HG02970 (cell line): ENCODE data around the gene NLRP4.
"Not testable (repeated sequence)": the region's sequence is repeated elsewhere in the genome, so short reads cannot be mapped to it uniquely, and the experiment has no call there.

Source experiments
- ATAC-seq: cut with Tn5 transposase; IDR thresholded peaks from one replicate; pipeline ENCODE4 v1.9.1; 2021; ENCODE audit warnings: mild to moderate bottlenecking, moderate library complexity, moderate number of reproducible peaks; ENCODE audit not compliant: unreplicated experiment, low FRiP score

NLRP4 gene

DNA sequence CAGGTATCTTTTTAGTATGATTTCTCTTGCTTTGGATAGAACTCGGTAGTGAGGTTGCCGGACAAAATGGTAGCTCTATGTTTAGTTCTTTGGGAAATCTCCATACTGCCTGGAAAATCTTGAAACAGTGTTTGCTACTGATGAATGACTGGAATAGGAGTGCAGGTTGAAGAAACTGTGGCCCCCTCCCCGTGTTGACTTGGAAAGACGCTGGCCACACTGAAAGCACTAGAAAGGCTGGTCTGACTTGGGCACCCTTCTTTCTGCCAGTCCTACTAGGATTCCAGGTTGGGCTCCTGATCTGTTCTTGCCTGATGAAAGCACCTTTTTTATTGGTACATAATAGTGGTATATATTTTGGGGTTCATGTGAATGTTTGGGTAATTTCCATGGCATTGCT lies 46.3 kb downstream of the NLRP4 start:
- no peak for ATAC-seq

DNA sequence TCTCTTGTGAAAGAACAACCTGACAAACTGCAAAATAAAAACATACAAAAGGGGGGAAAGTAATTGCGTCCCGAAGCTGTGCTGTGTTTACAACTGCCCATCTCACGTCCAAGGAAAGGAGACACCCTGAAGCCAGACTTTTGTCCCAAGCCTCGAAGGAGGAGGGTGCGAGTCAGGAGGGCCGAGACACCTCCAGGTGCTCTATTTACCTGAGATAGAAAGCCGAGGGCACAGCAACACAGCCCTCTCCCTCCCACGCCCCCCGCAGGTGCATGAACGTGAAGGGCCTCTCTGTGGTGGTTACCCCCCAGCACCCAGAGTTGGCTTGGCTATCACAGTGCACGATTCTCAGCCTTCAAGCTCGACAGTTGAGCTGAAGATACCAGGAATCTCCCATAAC lies 62.6 kb downstream of the NLRP4 start:
- no peak for ATAC-seq

DNA sequence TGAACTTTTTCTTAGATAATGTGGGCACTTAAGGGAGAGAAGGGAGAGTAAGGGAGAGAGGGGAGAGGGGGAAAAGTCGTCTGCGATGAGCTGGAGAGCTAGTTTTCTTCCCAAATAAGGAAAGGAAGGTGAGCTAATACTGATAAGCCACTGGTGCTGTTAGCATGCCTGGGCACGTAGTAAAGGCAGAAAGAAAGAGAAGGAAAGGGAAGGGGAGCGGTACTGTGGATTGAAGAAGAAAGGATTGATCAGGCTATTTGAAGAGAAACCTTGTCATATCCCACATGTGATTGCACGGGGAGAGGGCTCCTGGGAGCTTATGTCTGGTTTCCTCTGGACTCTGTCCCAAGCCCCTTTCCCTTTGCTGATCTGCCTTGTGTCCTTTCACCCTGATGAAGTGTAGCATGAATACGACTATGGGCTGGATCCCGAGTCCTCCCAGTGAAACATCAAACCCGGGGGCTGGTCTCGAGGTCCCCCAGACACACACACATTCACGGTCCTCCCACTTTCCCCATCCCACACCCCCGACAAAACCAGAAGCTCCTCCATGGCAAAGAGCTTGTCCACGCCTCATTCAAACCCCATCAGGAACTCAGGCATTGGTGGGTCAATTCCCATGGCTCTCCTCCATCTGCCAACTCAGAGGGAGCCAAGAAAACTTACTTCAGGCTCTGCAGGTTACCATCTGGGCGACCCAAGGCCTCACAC lies 65.2 kb downstream of the NLRP4 start:
- ATAC-seq: no peak

DNA sequence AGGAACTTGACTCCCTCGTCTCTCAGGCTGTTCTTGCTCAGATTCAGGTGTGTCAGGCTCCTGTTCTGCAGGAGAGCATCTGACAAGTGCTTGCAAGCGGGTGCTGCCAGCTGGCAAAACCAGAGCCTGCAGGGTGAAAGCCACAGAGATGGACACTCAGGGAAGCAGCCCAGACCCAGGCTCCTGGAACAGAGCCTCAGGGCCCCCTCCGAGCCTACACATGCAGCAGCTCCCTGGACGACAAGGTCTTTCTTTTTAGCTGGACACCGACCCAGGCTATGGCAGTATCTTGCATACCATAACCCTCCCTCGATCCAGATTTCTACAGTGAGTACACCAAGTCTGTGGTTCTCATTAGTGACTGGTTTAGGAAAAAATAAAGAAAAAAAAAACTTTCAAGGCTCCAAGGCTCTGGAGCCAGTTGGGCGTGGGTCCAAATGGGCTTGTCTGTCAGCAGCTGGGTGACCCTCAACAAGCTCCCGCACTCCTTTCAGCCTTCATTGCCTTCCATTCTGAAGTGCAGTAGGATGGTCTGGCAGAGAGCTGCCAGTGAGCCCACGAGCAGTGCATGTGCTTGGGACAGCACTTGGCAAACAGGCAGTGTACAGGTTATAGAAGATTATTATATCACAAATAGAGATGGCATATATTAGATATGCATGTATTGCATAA lies 65.9 kb downstream of the NLRP4 start:
- no peak for ATAC-seq

DNA sequence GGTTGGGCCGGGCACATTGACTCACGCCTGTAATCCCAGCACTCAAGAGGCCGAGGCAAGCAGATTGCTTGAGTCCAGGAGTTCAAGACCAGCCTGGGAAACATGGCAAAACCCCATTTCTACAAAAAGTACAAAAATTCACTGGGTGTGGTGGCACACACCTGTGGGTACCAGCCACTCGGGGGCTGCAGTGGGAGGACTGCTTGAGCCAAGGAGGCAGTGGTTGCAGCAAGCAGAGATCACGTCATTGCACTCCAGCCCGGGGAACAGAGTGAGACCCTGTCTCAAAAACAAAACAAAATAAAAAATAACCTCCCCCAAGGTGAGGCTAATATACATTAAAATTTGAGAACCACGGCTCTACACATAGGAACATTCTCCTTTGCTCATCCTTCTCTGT lies 70.9 kb downstream of the NLRP4 start:
- ATAC-seq: no peak

DNA sequence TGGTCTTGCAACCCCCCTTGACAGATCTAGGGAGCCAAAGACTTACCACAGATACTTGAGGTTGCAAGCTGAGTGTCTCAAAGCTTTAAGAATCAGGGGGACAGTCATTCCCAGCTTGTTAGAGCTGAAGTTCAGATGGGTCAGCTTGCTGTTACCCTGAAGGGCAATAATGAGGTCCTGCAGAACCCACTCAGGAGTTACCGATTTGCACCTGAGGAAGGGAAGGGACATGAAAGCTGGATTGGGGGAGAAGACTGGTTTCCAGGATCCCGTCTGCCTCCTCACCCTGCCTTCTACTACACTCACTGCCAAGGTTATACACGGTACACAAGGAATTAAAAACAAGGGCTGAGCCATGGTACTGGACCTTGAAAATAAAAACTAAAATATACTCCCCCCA lies 71.4 kb downstream of the NLRP4 start:
- ATAC-seq: no peak

DNA sequence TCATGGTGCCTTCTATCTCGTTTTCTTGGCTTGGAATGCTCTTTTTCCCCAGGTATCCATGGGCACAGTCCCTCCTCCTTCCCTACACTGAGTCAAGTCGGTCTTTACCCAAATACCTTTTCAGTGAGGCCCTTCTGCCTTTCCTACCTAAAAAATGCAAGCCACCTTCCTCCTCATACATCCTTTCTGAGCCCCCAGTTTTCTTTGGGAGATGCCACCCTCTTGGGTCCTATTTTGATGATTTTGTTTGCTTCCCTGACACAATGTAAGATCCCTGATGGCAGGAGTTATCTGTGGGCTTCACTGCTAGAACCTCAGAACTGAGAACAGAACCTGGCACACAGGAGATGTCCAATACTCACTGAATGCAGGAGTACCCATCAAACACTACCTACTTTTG lies 73.5 kb downstream of the NLRP4 start:
- no peak for ATAC-seq

DNA sequence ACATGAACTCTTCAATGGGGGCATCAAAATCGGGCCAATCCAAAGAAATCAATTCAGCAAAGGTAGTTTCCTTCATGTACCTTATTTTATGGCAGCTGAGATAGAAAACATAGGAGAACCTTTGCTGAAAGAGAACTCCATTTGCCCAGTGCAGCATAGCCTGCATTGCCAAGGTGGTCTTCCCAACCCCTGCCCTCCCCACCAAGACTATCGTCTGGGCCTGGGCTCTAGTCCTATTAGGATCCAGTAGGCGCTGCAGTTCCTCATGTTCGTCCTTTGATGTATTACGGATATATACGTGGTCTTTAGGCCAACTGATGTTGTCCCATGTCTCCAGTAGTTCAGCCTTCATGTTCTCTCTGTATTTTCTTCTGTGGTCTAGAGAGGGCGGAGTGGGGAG lies 76.6 kb downstream of the NLRP4 start:
- ATAC-seq: no peak

DNA sequence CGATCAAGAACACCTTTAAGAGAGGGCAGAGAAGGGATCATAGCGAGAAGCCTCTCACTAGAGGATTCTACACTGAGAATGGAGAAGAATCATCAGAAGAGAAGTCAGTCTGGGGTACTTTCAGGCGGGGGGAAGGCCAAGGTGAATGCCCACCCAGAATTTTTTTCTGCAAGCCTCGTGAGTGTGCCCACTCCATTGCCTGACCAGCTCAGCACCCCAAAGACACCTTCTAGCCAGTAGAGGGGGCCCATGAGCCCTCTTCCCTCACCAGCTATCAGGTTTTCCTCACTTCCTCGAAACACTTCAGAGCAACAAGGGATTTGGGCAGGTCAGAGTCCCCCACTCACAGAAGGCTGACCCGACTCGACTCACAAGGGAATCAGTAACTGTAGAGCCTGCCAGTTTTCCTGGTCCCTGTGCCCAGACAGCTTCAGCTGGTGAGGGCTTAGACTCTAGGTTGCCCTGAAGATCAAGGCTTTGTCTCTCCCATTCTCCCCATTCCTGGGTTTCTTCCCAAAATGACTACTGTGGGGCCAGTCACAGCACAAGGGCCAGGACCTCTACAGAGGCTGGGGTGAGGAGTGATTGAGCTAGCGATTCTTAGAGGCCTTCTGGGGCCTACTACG lies 77.4 kb downstream of the NLRP4 start:
- no peak for ATAC-seq

DNA sequence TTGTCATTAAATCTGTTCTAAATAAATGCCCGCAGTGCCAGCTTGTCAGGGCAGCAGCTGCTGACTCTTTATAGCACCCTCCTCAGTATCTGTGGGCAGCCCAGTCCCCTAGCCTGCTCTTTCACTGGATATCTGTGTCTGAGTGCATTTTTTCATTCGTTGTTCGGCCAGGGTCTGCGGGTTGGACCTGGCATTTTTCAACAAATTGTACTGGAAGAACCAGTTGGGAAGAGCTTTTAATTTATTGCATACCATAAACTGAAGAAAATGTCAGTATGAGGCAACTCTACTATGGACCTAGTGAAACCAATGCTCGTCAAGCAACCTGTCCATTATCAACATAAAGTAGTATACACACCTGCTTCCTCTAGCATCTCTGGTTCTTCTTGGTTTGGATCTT lies 87.2 kb downstream of the NLRP4 start:
- ATAC-seq: no peak

DNA sequence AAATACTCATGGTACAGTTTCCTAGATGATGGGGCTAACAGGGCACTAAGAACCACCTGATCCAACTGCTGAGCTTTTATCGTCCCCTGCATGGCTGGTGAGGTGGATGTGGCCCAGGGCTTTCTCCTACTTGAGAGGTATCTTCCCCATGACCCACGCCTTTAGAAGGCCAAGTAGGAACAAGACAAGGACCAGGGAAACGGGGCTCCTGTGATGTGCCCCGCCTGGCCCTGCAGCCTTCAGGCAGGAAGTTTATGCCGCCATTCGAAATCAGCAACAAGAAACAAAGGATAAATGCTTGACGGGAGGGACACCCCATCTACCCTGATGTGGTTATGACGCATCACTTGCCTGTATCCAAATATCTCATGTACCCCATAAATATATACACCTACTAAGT lies 91.7 kb downstream of the NLRP4 start:
- no peak for ATAC-seq

DNA sequence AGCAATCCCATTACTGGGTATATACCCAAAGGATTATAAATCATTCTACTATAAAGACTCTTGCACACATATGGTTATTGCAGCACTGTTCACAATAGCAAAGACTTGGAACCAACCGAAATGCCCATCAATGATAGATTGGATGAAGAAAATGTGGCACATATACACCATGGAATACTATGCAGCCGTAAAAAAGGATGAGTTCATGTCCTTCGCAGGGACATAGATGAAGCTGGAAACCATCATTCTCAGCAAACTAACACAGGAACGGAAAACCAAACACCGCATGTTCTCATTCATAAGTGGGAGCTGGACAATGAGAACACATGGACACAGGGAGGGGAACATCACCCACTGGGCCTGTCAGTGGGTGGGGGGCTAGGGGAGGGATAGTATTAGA lies 92.9 kb downstream of the NLRP4 start:
- not testable (repeated sequence) for ATAC-seq

DNA sequence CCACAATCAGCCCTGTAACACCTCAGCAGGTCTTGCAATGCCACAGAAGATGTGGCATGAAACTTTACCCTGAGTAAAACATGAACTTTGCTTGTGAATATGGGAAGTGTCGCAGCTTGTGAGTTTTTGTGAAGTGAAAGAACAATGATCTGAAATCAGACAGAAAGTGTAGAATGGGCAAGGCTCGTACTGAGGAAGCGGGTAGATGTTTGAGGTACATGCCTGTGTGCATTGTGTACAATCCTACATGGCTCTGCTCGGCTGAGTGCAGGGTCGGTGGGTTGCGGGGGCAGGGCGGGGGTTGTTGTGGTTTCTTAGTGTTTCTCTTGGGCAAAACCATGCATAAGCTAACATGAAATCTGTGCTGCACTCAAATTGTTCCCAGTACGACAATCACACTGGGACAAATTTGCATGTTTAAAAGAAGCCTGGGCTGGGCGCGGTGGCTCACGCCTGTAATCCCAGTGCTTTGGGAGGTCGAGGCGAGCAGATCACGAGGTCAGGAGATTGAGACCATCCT lies 94.7 kb downstream of the NLRP4 start:
- no peak for ATAC-seq
